ENCODE measurements around the gene PRR30. TPM values are rescaled to one million over a fixed set of nuclear protein-coding genes. Genes with fewer than 3 reads are reported as not detected.
"Not testable (repeated sequence)": the region's sequence is repeated elsewhere in the genome, so short reads cannot be mapped to it uniquely, and the experiment has no call there.

The PRR30 gene
- total RNA-seq, 1 experiment from 2014 or later = not detected

GRCh38 chr2:27182346-27182745, 43.1 kb upstream of the PRR30 start:
- Mint-ChIP-seq H3K9me3 (ENCODE audit: low read depth, unreplicated experiment) (no peaks in the 10 kb centered on the region), H3K4me1 (ENCODE audit: low read depth, unreplicated experiment) (no peaks in the 10 kb centered on the region), H3K4me3 (ENCODE audit: low read depth, unreplicated experiment) (no peak overlapping the region), H3K27me3 (ENCODE audit: unreplicated experiment) (peaks cover 67% of the 10 kb centered on the region), H3K27ac (ENCODE audit: unreplicated experiment) (no peak overlapping the region), H3K36me3 (ENCODE audit: insufficient read depth, unreplicated experiment) (no peaks in the 10 kb centered on the region)
- CTCF ChIA-PET = interaction anchor here (0.6 kb wide), 1 partner anchor 8 kb away, joined by 5 read pairs; no protein-coding TSS in a partner anchor
- DNase-seq = no peak
- TF ChIP-seq, protein P1, sequence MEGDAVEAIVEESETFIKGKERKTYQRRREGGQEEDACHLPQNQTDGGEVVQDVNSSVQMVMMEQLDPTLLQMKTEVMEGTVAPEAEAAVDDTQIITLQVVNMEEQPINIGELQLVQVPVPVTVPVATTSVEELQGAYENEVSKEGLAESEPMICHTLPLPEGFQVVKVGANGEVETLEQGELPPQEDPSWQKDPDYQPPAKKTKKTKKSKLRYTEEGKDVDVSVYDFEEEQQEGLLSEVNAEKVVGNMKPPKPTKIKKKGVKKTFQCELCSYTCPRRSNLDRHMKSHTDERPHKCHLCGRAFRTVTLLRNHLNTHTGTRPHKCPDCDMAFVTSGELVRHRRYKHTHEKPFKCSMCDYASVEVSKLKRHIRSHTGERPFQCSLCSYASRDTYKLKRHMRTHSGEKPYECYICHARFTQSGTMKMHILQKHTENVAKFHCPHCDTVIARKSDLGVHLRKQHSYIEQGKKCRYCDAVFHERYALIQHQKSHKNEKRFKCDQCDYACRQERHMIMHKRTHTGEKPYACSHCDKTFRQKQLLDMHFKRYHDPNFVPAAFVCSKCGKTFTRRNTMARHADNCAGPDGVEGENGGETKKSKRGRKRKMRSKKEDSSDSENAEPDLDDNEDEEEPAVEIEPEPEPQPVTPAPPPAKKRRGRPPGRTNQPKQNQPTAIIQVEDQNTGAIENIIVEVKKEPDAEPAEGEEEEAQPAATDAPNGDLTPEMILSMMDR (IDR thresholded peaks at IDR 0.05; ENCODE audit: unreplicated experiment) = no peak
- BruUV-seq (replicated peaks) = no TSS peak
- intact Hi-C loops (cut with micrococcal nuclease; ENCODE audit: unreplicated experiment) = no loop called here

DNA sequence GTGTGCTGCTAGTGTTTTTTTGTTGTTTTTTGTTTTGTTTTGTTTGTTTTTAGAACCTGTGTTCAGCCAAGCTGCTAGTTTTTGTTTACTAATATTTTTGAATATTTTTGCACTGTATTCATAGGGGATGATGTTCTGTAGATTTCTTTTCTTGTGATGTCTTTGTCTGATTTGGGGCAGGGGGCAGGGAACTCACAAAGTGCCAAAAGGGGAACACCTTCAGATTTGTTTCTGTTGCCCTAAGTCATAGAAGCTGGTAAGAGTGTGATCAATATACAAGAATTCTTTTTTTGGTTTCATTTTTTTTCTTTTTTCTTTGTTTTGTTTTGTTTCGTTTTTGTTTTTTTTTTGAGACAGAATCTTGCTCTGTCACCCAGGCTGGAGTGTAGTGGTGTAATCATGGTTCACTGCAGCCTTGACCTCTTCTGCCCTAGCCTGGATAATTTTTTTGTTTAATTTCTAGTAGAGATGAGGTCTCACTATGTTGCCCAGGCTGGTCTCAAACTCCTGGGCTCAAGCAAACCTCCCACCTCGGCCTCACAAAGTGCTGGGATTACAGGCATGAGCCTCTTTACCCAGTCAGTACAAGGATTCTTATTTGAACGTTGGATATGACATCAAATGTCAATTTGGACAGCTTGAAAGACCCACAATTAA, 40.3 kb upstream of the PRR30 start:
- no TSS peak for BruUV-seq (replicated peaks)
- no peaks in the 10 kb centered on the region for H3K4me1 Mint-ChIP-seq (ENCODE audit: low read depth, unreplicated experiment)
- no peak overlapping the region for H3K4me3 Mint-ChIP-seq (ENCODE audit: low read depth, unreplicated experiment)
- TF ChIP-seq, protein P1 (IDR thresholded peaks at IDR 0.05; ENCODE audit: unreplicated experiment) = no peak
- no peak overlapping the region for H3K27ac Mint-ChIP-seq (ENCODE audit: unreplicated experiment)
- H3K27me3 Mint-ChIP-seq (ENCODE audit: unreplicated experiment) = peaks cover 42% of the 10 kb centered on the region
- CTCF ChIA-PET = no interaction called here
- no peaks in the 10 kb centered on the region for H3K9me3 Mint-ChIP-seq (ENCODE audit: low read depth, unreplicated experiment)
- H3K36me3 Mint-ChIP-seq (ENCODE audit: insufficient read depth, unreplicated experiment) = no peaks in the 10 kb centered on the region
- no peak for DNase-seq
- intact Hi-C loops (cut with micrococcal nuclease; ENCODE audit: unreplicated experiment) = no loop called here

GRCh38 chr2:27178469-27178868, 39.3 kb upstream of the PRR30 start:
- H3K27me3 Mint-ChIP-seq (ENCODE audit: unreplicated experiment) = peaks cover 36% of the 10 kb centered on the region
- H3K4me1 Mint-ChIP-seq (ENCODE audit: low read depth, unreplicated experiment) = no peaks in the 10 kb centered on the region
- DNase-seq = no peak
- CTCF ChIA-PET = no interaction called here
- no peak overlapping the region for H3K27ac Mint-ChIP-seq (ENCODE audit: unreplicated experiment)
- intact Hi-C loops (cut with micrococcal nuclease; ENCODE audit: unreplicated experiment) = no loop called here
- TF ChIP-seq, protein P1 (IDR thresholded peaks at IDR 0.05; ENCODE audit: unreplicated experiment) = no peak
- no peaks in the 10 kb centered on the region for H3K36me3 Mint-ChIP-seq (ENCODE audit: insufficient read depth, unreplicated experiment)
- no peak overlapping the region for H3K4me3 Mint-ChIP-seq (ENCODE audit: low read depth, unreplicated experiment)
- no peaks in the 10 kb centered on the region for H3K9me3 Mint-ChIP-seq (ENCODE audit: low read depth, unreplicated experiment)
- BruUV-seq (replicated peaks) = no TSS peak

- Mint-ChIP-seq H3K36me3 (ENCODE audit: insufficient read depth, unreplicated experiment) (no peaks in the 10 kb centered on the region), H3K9me3 (ENCODE audit: low read depth, unreplicated experiment) (no peaks in the 10 kb centered on the region), H3K27me3 (ENCODE audit: unreplicated experiment) (peaks cover 28% of the 10 kb centered on the region), H3K4me3 (ENCODE audit: low read depth, unreplicated experiment) (no peak overlapping the region), H3K27ac (ENCODE audit: unreplicated experiment) (no peak overlapping the region), H3K4me1 (ENCODE audit: low read depth, unreplicated experiment) (no peaks in the 10 kb centered on the region)
- intact Hi-C loops (cut with micrococcal nuclease; ENCODE audit: unreplicated experiment) = no loop called here
- no peak for DNase-seq
- TF ChIP-seq, protein P1 (IDR thresholded peaks at IDR 0.05; ENCODE audit: unreplicated experiment) = no peak
- CTCF ChIA-PET = interaction anchor here (0.7 kb wide), 1 partner anchor 718 kb away, joined by 8 read pairs; no protein-coding TSS in a partner anchor
- no TSS peak for BruUV-seq (replicated peaks)
These were observed 38.5 kb upstream of the PRR30 start for GRCh38 chr2:27177441-27178351.

DNA sequence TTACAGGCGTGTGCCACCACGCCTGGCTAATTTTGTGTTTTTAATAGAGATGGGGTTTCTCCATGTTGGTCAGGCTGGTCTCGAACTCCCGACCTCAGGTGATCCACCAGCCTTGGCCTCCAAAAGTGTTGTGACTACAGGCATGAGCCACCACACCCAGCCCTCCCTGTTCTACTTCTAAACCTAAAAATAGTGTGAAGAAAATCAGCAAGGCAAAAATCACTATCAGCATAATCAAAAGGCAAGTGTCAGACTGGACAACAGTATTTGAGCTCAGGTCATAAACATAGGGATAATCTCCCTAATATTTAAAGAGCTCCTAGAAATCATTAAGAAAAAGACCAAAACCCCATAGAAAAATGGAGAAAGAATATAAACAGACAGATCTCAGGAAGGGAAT, 36.6 kb upstream of the PRR30 start:
- DNase-seq; H3K9me3 Mint-ChIP-seq (ENCODE audit: low read depth, unreplicated experiment); H3K36me3 Mint-ChIP-seq (ENCODE audit: insufficient read depth, unreplicated experiment); intact Hi-C loops (cut with micrococcal nuclease; ENCODE audit: unreplicated experiment); BruUV-seq (replicated peaks); H3K27ac Mint-ChIP-seq (ENCODE audit: unreplicated experiment); H3K4me3 Mint-ChIP-seq (ENCODE audit: low read depth, unreplicated experiment); H3K4me1 Mint-ChIP-seq (ENCODE audit: low read depth, unreplicated experiment): not testable (repeated sequence)
- peaks cover 12% of the 10 kb centered on the region for H3K27me3 Mint-ChIP-seq (ENCODE audit: unreplicated experiment)
- CTCF ChIA-PET = interaction anchor here (1.1 to 2.4 kb wide), 2 partner anchors 9 to 16 kb away, joined by 3 to 7 read pairs; no protein-coding TSS in a partner anchor

All from Calu3 (cell line).